HS-27A (cell line): ENCODE measurements around the gene ZNF32.
"Not testable (repeated sequence)": the region's sequence is repeated elsewhere in the genome, so short reads cannot be mapped to it uniquely, and the experiment has no call there.

Source experiments
- DNase-seq: peaks from one replicate; pipeline ENCODE4 v3.0.0-alpha.2; 2012; ENCODE audit warnings: low read depth, missing footprints

The ZNF32 gene

DNA sequence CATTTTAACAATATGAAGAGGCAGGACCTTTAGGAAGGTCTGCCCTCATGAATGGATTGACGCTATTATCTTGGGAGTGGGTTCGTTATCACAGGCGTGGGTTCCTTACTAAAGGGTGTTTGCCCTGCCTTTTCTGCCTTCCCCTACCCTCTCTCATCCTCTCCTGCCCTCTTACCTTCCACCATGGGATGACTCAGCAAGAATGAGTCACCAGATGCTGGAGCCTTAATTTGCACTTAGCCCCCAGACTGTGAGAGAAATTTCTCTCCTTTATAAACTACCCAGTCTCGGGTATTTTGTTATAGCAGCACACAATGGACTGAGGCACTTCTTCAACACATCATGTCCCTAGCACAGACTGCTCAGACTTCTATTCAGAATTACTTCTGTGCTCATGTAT, 31.4 kb upstream of the ZNF32 start:
- peak; percentile 22 for DNase-seq

DNA sequence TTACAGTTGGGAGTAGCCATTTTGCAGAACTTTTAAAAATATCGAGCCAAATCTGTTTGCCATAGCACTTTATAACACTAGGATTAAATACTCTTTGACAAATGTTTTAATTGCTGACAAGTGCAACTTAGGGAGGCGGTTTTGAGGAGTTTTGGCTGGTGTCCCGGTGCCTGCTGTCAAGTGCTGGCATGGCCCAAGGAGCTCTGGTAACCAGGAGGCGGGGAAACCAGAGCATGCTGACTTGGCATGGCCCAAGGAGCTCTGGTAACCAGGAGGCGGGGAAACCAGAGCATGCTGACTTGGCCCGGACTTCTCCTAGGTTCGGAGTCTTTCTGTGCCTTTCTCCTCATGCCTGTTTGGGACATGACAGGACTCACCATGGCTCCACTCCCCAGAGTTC, 30.8 kb upstream of the ZNF32 start:
- DNase-seq: no peak

DNA sequence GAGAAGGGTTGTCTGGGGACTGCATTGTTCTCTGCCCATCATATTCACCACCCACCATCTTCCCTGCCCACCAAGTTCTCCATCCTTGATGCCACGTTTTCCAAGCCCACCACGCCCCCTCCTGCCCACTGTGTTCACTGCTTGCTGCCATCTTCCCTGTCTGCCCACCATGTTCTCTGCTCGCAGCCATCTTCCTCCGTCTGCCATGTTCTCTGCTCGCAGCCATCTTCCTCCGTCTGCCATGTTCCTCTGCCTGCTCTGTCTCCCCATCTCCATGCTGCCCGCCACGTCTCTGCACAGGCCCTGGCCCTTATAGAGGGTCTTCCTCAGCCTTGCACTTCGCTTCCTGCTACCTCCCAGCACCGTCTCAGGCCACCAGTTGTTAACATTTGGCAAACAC, 30.0 kb upstream of the ZNF32 start:
- DNase-seq: no peak

DNA sequence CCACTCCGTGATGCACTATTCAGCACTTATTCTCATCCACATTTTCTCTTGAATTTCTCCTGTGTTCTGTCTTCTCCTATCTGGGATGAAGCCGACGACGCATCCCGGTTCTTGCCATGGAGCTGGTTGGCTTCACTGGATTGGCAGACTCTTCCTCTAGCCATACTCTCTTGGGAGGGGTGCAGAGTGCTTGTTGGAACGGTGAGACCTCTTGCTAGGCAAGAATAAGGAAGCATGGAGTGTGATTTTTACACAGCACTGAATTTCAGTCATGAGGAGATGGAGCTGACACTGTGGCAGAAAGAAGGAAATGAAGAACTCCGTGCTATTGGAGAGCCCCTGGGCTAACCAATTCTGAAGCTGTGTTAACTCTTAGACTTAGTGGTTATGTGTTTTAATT, 28.2 kb upstream of the ZNF32 start:
- DNase-seq: no peak

DNA sequence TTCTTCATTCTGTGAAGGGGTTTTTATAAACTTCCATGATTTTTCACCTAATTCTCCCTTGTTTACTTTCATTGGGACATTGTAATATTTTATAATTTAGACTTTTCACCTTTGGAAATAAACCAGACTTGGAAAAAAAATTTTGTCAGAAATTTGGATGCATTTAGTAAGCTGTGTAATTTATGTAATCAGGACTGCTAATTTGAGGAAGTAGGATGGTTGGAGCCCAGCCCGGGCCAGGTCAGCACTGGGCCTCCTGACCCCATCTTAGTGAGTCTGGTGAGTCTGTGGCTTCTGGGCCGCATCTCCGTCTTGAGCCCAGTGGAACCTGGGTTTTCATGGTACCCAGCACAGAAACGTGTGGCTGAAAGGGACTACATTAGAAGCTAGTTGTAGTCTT, 27.6 kb upstream of the ZNF32 start:
- DNase-seq: no peak

DNA sequence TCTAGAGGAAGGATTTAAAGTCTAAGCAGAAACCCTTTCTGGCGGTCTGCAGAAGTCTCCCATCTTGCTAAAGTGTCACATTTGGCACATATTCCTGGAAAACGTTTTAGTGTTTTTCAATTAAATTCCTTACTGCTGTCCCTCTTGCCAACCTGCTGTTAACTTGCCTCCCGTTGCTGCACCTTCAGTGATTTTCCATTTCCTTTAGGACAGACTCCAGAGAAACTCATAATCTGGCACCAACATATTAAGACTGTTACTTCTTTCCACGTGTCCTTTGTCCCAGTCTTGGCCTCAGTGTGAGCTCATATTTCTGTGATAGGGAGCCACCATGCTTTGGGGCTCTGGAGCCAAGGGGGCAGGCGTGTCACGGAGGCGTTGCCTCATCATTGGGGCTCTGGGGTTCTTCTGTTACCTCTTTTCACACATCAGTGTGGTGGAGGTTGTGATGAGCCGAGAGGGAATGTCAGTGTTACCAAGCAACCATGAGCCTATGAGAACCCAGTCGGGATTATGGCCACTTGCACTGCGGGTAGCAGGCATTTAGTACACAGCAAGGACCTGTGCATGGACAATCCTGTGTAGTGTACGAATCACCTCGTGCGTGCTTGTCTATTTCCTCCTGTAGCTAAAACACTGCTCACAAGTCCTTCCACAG, 26.0 kb upstream of the ZNF32 start:
- DNase-seq: no peak

DNA sequence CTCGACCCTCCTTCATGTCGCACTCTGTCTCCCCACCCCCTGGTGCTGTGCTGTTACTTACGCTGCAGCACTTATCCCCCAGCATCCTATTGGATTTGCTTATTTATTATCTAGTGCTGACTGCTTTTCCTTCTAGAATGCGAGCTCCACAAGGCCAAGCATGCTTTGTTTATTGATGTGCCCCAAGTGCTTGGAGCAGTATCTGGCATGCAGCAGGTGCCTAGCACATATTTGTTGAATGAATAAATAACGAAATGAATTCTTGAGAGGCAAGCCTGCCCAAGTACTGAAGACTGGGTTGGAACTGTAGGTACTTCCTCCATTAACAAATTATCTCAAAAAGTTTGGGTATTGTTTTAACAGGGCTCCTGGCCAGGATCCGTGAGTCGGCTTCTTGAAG, 24.8 kb upstream of the ZNF32 start:
- no peak for DNase-seq

DNA sequence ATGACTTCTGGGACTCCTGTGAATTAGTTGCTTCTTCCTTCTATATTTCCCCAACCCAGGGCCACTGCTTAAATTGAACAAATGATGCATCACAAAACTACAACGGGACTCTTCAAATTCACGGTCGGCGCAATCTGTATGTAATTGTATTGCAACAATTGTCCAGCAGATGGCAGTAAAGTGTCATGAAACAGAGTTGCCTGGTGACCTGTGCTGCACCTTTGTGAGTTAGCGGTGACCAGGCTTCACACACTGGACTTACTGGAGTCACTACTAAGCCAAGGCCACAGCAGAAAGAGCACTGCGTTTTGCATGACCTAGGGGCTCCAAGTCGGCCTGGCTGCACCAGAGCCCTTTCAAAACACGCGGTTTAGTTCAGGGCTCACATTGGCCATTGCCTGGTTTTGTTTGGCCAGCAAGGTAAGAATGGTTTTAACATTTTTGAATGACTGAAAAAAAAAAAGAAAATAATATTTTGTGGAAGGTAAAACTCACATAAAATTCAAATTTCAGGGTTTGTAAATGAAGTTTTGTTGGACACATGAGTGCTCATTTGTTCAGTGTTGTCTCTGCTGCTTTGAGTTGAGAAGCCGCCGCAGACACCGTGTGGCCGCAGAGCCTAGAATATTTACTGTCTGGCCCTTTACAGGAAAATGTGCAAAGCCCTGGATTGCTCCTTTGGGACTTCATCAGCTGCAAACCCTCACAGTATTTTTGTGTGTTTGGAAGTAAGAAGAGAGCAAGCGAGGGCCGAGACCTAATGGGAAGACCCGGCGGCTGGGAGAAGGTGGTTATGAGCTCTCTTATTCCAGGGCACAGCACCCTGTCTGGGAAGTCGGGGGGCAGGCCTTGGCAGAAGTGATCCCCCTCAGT, 23.2 kb upstream of the ZNF32 start:
- DNase-seq: peak; percentile 17

DNA sequence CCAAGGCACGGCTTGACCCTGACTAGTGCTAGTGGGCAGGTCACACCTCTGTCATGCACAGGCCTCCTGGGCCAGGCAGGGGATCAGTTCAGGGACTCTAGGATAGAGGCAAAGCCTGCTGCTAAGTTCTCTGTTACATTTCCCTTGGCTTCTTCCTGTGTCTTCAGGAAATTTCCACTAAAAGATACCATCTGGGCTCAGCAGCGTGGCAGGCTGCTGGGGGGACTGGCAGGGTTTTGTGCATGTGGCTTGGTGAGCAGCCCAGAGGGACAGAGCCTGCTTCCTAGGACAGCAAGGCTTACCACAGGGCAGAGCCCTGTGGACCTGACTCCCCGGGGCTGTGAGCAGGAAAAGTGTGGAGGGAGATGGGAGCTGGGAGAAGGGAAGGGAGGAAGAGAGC, 20.7 kb upstream of the ZNF32 start:
- no peak for DNase-seq

DNA sequence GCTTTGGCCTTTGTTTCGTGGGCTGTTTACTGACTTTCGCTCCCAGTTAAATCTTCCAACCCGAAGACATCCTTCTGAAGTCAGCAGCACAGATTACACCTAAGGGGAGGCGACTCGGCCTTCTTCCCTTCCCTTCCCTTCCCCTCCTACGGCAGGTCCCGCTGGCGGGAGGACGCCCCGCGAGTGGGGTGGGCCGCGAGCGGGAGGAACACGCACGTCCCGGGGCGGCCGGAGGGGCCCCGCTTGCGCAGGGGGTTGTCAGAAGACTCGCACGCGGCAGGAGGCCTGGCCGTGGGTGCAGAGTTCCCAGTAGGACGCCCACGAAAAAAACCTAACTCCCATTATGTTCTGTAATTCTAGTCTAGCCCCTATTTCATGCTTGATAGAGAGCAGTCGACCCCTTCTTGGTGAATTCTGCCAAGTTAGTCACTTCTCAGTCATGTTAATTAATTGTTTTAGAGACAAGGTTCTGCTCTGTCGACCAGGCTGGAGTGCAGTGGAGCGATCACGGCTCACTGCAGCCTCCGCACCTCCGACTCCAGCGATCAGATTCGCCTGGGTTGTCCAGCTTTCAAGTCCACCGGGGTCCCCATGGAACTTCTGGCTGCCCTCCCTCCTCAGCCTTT, 19.2 kb upstream of the ZNF32 start:
- DNase-seq: no peak

DNA sequence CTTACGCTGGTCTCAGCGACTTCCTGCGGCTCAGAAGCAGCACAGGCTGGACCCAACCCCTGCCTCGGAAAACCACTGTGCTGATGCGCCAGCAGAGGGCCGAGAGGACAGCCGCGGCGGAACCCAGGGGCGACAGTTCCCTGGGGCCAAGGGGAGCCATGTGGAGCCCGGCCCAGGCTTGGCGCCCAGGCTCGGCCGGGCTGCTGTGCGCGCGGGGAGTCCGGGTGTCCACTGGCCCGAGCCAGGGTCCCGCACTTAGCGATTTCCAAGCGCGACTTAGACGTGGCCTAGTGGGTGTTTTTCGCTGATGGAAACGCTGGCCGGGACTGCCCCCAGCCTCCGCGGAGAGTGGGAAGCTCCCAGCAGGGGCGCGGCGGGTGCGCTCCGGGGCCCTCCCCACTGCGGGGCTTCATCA, 18.6 kb upstream of the ZNF32 start:
- no peak for DNase-seq

DNA sequence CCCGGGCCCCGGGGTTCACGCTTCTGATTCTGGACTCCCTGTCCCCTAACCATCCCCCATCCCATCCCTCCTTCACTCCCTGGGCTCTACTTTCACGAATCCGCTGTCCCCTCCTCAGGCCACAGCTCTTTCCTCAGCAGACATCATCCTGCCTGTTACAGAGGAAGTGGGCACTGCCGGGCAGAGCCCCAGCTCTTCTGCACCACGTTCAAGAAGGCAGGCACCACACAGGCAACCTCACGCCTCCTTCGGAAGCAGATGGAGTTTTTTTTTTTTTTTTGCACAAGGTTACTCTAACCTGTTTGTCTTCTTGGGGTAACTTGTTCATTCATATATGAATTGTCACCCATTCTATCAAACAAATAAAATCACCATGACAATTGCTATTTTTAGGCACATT, 17.9 kb upstream of the ZNF32 start:
- no peak for DNase-seq

DNA sequence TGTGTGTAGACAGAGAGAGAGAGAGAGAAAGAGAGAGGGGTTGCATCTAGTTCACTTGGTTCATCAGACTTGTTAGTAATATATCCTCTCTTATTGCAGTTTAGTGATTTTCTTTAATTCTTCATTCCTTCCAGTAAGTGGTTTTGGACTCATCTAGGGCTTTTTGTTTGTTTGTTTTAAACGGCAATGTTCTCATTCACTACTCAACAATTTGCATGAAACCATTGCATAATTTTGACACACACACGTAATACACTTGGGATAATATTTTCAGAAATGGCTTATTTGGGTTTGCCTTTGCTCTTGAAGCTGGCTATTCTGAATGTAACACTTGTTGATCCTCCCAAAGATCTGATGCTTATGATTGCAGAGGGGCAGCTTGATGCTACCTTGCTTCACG, 16.4 kb upstream of the ZNF32 start:
- no peak for DNase-seq

DNA sequence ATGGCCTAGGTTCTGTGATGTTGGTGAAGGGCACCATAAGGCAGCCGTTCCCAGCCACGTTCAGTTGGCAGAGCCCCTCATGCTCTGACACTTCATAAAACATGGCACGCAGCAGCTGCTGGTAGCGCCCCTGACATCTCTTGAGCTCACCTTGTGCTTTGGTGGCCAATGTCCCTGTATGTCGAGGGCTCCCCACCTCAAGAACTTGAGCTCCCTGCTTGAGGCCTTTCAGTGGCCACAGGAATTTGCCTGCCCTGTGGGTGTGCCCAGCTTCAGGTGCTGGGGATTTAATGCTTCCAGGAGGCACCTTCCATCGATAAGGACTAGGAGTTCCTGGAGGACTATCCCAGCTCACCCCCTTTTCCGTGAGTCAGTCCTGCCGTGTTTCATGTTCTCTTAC, 9.5 kb upstream of the ZNF32 start:
- DNase-seq: no peak

DNA sequence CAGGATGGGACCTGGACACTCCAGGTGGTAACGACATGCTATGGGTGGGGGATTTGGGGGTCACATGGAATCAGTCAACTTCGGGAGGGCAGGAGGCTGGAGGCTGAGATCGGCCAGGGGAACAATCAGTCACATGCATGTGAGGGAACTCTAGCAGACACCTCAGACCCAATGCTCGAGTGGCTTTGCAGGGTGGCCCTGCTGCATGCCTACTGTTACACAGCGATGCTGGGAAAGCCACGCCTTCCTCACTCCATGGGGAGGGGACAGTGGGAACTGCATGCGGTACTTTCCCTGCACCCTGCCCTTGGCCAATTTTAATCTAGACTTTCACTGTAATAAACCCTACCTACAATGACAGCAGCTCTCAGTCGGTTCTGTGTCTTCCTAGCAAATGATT, 6.6 kb upstream of the ZNF32 start:
- DNase-seq: no peak

DNA sequence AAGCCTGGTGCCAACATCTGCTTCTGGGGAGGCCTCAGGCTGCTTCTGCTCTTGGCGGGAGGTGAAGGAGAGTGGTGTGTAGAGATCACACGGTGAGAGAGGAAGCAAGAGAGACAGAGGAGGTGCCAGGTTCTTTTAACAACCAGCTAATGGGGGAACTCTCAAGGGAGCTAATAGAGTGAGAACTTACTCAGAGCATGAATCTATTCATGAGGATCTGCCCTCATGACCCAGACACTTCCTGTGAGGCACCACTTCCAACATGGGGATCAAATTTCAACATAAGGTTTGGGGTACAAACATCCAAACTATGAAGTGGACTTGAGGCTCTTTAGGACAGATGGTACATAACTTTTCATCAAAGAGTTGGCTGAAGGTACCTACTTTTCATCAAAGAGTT, 5.1 kb upstream of the ZNF32 start:
- DNase-seq: no peak

DNA sequence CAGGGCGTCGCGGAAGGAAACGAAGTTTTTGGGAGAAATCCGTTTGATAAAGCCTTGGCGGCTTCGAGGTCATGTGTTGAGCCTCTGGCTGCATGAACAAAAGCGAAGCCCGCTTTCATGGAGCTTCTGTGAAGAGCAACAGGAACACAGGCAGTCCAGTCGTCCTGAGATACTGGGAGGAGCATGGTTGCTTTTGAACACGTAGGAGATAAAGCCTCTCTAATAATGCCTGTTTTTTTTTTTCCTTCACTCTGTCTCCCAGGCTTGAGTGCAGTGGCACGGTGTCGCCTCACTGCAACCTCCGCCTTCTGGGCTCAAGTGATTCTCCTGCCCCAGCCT, 473 bp upstream of the ZNF32 start:
- no peak for DNase-seq

DNA sequence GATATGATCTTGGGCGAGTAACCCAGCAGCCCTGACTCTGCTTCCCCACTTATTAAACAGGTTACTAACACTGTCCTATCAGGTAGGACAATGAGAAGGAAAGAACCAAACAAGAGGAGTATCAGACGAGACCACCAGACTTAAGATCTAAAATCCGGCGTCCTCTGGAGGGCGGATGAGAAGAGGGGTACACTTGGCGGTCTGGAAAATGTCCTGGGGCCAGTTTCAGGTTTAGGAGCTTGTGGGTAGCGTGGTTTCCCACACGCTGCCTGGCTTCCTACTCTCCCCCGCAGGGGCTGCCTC, 635 bp downstream of the ZNF32 start:
- no peak for DNase-seq

DNA sequence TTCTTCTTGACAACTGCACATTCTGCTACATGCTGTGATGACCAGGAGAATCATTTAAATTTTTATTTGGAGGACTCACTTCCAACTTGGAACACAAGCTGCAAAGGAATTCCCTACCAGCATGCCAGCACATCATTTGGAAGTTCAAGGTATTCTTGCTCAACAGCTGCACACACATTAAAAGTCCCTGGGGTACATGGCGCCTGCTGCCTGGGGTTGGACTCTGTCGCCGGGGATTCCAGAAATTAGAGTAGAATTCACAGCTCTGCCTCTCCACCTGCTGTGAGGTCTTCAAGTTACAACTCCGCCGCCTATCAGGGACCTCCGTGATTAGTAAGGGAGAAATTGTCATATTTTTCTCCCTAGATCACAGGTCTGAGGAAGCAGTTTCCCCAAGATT, 1.1 kb downstream of the ZNF32 start:
- DNase-seq: no peak

DNA sequence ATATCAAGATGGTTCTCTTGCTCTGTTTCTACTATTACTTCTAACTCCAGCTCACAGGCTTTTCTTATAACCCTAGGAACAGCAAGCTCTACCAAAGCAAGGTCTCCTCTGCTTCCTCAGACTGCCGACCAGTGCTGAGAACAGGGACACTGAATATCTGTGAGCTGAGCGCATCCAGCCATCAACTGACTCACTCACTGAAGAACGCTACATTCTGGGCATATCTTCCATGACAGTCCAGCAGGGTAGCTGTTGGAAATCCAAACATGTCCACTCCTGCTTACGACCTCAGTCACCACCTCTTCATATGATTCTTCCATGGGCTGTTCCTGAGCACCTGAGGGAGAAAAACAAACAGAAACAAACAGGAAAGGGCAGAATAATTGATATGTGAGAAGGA, 2.8 kb downstream of the ZNF32 start:
- DNase-seq: no peak

DNA sequence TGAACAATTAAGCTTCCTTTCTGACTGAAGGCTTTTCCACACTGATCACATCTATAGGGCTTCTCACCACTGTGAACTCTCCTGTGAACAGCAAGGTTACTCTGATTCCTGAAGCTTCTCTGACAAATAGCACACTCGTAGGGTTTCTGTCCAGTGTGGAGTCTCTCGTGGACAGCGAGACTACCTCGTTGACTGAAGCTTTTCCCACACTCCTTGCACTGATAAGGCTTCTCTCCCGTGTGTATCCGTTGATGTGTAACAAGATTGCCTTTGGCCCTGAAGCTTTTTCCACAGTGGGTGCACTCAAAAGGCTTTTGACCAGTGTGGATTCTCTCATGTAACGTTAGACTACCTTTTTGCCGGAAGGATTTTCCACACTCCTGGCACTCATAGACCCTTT, 4.4 kb downstream of the ZNF32 start:
- DNase-seq: no peak

DNA sequence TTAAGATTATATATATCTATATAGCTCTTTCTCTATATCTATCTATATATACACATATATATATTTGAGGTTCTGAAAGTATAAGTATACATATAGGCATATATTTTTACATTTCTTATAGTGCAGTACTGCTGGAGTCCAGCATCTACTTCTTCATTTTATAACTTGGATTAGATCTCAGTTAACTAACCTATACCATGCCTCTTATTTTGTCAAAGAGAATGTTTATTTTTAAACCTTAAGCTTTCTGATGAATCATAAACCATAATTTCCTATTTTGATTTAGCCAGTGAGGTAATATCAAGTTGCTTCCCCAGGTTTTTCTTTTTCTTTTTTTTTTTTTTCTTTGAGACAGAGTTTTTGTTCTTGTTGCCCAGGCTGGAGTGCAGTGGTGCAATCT, 8.1 kb downstream of the ZNF32 start:
- DNase-seq: no peak

DNA sequence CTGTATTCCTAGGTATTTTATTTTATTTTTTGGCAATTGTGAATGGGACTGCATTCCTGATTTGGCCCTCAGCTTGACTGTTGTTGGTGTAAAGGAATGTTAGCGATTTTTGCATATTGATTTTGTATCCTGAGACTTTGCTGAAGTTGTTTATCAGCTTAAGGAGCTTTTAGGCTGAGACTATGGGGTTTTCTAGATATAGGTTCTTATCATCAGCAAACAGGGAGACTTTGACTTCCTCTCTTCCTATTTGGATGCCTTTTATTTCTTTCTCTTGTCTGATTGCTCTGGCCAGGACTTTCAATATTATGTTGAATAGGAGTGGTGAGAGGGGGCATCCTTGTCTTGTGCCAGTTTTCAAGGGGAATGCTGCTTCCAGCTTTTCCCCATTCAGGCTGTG, 12.9 kb downstream of the ZNF32 start:
- DNase-seq: not testable (repeated sequence)

DNA sequence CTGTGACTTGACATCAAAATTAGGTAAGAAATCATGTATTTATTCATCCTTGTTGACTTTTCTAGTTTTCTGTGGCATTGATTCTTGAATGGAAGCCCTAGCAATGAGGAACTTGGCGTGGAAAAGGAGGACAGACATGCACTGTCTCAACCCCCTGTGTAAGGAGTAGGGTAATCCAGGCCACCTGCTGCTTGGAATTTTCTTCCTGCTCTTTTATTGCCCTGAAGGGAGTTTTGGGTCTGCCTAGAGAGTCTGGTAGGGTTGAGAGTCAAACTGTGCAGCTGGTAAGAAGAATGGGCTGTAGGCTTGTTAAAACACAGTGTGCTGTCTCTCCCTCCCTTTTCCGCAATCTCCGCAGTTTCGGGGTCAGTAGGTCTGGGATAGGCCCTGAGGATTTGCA, 19.7 kb downstream of the ZNF32 start:
- no peak for DNase-seq
